HG02938 (cell line): Measurements from ENCODE around the gene PTOV1.

Experiments
- ATAC-seq: cut with Tn5 transposase; IDR thresholded peaks from one replicate; pipeline ENCODE4 v1.9.1; 2021; ENCODE audit warnings: mild to moderate bottlenecking, moderate library complexity; ENCODE audit not compliant: unreplicated experiment

Gene PTOV1

GRCh38 chr19:49843265-49843664 lies 7.7 kb upstream of the PTOV1 start:
- ATAC-seq: no peak

GRCh38 chr19:49844138-49845095 lies 6.5 kb upstream of the PTOV1 start:
- no peak for ATAC-seq

- ATAC-seq: no peak
Measured at GRCh38 chr19:49845414-49845813, 5.5 kb upstream of the PTOV1 start.

GRCh38 chr19:49846408-49846807 lies 4.6 kb upstream of the PTOV1 start:
- no peak for ATAC-seq

GRCh38 chr19:49847731-49848696 lies 2.9 kb upstream of the PTOV1 start:
- ATAC-seq: no peak

- no peak for ATAC-seq
Measured at GRCh38 chr19:49848938-49849337, 2.0 kb upstream of the PTOV1 start.

- no peak for ATAC-seq
Measured at GRCh38 chr19:49849433-49850220, 1.3 kb upstream of the PTOV1 start.

GRCh38 chr19:49850221-49850486 lies 805 bp upstream of the PTOV1 start:
- no peak for ATAC-seq

- no peak for ATAC-seq
Measured at GRCh38 chr19:49851456-49852259, 699 bp downstream of the PTOV1 start.

GRCh38 chr19:49852631-49853126 lies 1.7 kb downstream of the PTOV1 start:
- no peak for ATAC-seq

GRCh38 chr19:49853852-49854377 lies 3.0 kb downstream of the PTOV1 start:
- no peak for ATAC-seq

- ATAC-seq: no peak
Measured at GRCh38 chr19:49854378-49855263, 3.7 kb downstream of the PTOV1 start.

GRCh38 chr19:49855277-49855675 lies 4.3 kb downstream of the PTOV1 start:
- no peak for ATAC-seq

- ATAC-seq: no peak
Measured at GRCh38 chr19:49855676-49856573, 5.0 kb downstream of the PTOV1 start.

- no peak for ATAC-seq
Measured at GRCh38 chr19:49856574-49857021, 5.6 kb downstream of the PTOV1 start.

- ATAC-seq: no peak
Measured at GRCh38 chr19:49857061-49857837, 6.3 kb downstream of the PTOV1 start.

GRCh38 chr19:49857838-49858087 lies 6.8 kb downstream of the PTOV1 start:
- ATAC-seq: no peak
